ENCODE data around the gene RNF144B. TPM values are rescaled to one million over a fixed set of nuclear protein-coding genes. Genes with fewer than 3 reads are reported as not detected.
"Not testable (repeated sequence)": the region's sequence is repeated elsewhere in the genome, so short reads cannot be mapped to it uniquely, and the experiment has no call there.

The RNF144B gene
- total RNA-seq, 1 donor from 2014 or later, result 141 TPM

- FAIRE-seq, result no peak
- no peak overlapping the region for H3K4me3 ChIP-seq (ENCODE audit: low read depth, low read length)
- no peaks in the 10 kb centered on the region for H3K27me3 ChIP-seq (ENCODE audit: control insufficient read depth, insufficient read depth, low read length)
- peaks cover 5% of the 10 kb centered on the region for H3K36me3 ChIP-seq (ENCODE audit: control insufficient read depth, insufficient read depth, low read length)
- TF ChIP-seq CTCF (IDR thresholded peaks at IDR 0.05; ENCODE audit: insufficient read depth, low read length, severe bottlenecking), result no peak
- DNase-seq (ENCODE audit: low read depth), result no peak
Observed at GRCh38 chr6:18391023-18391422, 3.9 kb downstream of the RNF144B start.

- Histone ChIP-seq H3K27me3 (ENCODE audit: control insufficient read depth, insufficient read depth, low read length) (no peaks in the 10 kb centered on the region), H3K4me3 (ENCODE audit: low read depth, low read length) (no peak overlapping the region), H3K36me3 (ENCODE audit: control insufficient read depth, insufficient read depth, low read length) (peaks cover 5% of the 10 kb centered on the region)
- no peak for TF ChIP-seq CTCF (IDR thresholded peaks at IDR 0.05; ENCODE audit: insufficient read depth, low read length, severe bottlenecking)
- FAIRE-seq, result no peak
- no peak for DNase-seq (ENCODE audit: low read depth)
Observed at GRCh38 chr6:18392346-18392877, 5.3 kb downstream of the RNF144B start.

GRCh38 chr6:18393698-18394097, 6.5 kb downstream of the RNF144B start:
- no peak for TF ChIP-seq CTCF (IDR thresholded peaks at IDR 0.05; ENCODE audit: insufficient read depth, low read length, severe bottlenecking)
- DNase-seq (ENCODE audit: low read depth), result no peak
- H3K36me3 ChIP-seq (ENCODE audit: control insufficient read depth, insufficient read depth, low read length), result peaks cover 7% of the 10 kb centered on the region
- H3K27me3 ChIP-seq (ENCODE audit: control insufficient read depth, insufficient read depth, low read length), result no peaks in the 10 kb centered on the region
- FAIRE-seq, result no peak
- no peak overlapping the region for H3K4me3 ChIP-seq (ENCODE audit: low read depth, low read length)

GRCh38 chr6:18395177-18395855, 8.2 kb downstream of the RNF144B start:
- no peak for TF ChIP-seq CTCF (IDR thresholded peaks at IDR 0.05; ENCODE audit: insufficient read depth, low read length, severe bottlenecking)
- DNase-seq (ENCODE audit: low read depth) (no peak), FAIRE-seq (no peak)
- Histone ChIP-seq H3K27me3 (ENCODE audit: control insufficient read depth, insufficient read depth, low read length) (no peaks in the 10 kb centered on the region), H3K4me3 (ENCODE audit: low read depth, low read length) (no peak overlapping the region), H3K36me3 (ENCODE audit: control insufficient read depth, insufficient read depth, low read length) (peaks cover 10% of the 10 kb centered on the region)

GRCh38 chr6:18395856-18396197, 8.7 kb downstream of the RNF144B start:
- Histone ChIP-seq H3K4me3 (ENCODE audit: low read depth, low read length) (no peak overlapping the region), H3K27me3 (ENCODE audit: control insufficient read depth, insufficient read depth, low read length) (no peaks in the 10 kb centered on the region), H3K36me3 (ENCODE audit: control insufficient read depth, insufficient read depth, low read length) (peaks cover 12% of the 10 kb centered on the region)
- TF ChIP-seq CTCF (IDR thresholded peaks at IDR 0.05; ENCODE audit: insufficient read depth, low read length, severe bottlenecking), result no peak
- FAIRE-seq, result no peak
- DNase-seq (ENCODE audit: low read depth), result no peak

GRCh38 chr6:18397701-18398100, 10.6 kb downstream of the RNF144B start:
- no peak for TF ChIP-seq CTCF (IDR thresholded peaks at IDR 0.05; ENCODE audit: insufficient read depth, low read length, severe bottlenecking)
- Histone ChIP-seq H3K4me3 (ENCODE audit: low read depth, low read length) (no peak overlapping the region), H3K36me3 (ENCODE audit: control insufficient read depth, insufficient read depth, low read length) (peaks cover 12% of the 10 kb centered on the region), H3K27me3 (ENCODE audit: control insufficient read depth, insufficient read depth, low read length) (no peaks in the 10 kb centered on the region)
- DNase-seq (ENCODE audit: low read depth), result no peak
- no peak for FAIRE-seq

- not testable (repeated sequence) for H3K4me3 ChIP-seq (ENCODE audit: low read depth, low read length); FAIRE-seq; H3K27me3 ChIP-seq (ENCODE audit: control insufficient read depth, insufficient read depth, low read length); DNase-seq (ENCODE audit: low read depth)
- peaks cover 12% of the 10 kb centered on the region for H3K36me3 ChIP-seq (ENCODE audit: control insufficient read depth, insufficient read depth, low read length)
Observed at GRCh38 chr6:18398225-18398624, 11.1 kb downstream of the RNF144B start.

All from bronchial epithelial cell (primary cell).